Measurements from ENCODE around the gene CCDC149. TPM values are rescaled to one million over a fixed set of nuclear protein-coding genes. Genes with fewer than 3 reads are reported as not detected.

The CCDC149 gene
- total RNA-seq, 1 experiment from 2014 or later = 9.8 TPM

DNA sequence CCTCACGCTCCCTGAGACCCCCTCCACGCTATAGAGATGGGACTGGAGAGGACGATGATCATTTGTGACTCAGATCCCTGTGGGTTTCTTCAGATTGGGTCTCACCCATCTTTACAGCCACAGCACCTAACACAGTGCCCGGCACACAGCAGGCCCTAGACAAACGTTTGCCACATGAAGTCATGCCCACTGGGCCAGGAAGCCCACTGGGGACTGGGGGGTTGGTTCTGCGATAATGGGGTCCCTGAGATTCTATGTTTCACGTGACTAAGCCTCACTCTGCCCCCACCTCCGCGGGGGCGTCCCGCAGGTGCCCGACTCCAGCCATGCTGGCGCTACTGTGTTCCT lies 113.7 kb downstream of the CCDC149 start:
- Histone ChIP-seq H3K9me2 (ENCODE audit: insufficient read depth) (no peaks in the 10 kb centered on the region), H3K4me3 (no peak overlapping the region), H3K79me2 (ENCODE audit: low read depth) (no peaks in the 10 kb centered on the region), H3K4me2 (no peak overlapping the region), H2AFZ (no peak overlapping the region), H3K27me3 (ENCODE audit: insufficient read depth, low read depth) (no peaks in the 10 kb centered on the region), H3K4me1 (replicated peaks; ENCODE audit: insufficient read depth) (peaks cover 10% of the 10 kb centered on the region), H4K20me1 (ENCODE audit: insufficient read depth) (no peaks in the 10 kb centered on the region), H3K9me3 (ENCODE audit: insufficient read depth, low read depth) (no peaks in the 10 kb centered on the region), H3F3A (ENCODE audit: insufficient read depth, low read depth) (no peaks in the 10 kb centered on the region; the same call in 1 of the 2 replicates), H3K36me3 (ENCODE audit: low read depth) (no peaks in the 10 kb centered on the region), H3K27ac (no peak overlapping the region)
- no peak for DNase-seq
- intact Hi-C loops (cut with micrococcal nuclease; ENCODE audit: unreplicated experiment) = loop anchor here (5.0 to 10.0 kb wide), 3 partner anchors 116 to 324 kb away; partner anchors contain the start of genes CCDC149 and DHX15
- ChIA-PET POLR2A (ENCODE audit: unreplicated experiment) (no interaction called here), CTCF (no interaction called here)
- BruUV-seq (replicated peaks) = no TSS peak
- TF ChIP-seq EZH2 (IDR thresholded peaks at IDR 0.05; ENCODE audit: low read depth) = no peak

DNA sequence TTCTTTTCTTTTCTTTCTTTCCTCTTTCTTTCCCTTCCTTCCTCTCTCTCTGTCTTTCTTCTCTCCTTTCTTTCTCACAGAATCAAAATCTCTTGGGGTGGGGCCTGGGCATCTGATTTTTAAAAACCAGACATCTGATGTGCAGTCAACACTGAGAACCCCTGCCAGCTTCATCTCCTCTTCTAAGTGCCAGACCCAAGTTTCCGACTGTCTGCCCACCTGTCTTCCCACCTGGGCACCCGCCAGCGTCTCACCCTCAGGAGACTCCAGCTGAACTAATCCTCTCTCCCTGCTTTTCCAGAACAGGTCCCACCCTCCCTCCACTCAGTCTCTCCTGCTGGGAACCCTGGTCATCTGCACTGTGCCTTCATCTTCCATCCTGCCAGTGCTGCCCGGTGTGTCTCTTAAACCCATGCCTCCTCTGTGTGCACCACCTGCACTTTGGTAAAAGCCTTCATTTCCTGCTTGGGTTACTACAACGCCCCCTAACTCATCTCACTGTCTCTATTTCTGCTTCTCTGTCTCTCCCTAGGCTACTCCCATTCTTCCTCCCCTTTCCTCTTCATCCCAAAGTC lies 114.7 kb downstream of the CCDC149 start:
- no peak overlapping the region for H3K27ac ChIP-seq
- no peak overlapping the region for H3K4me2 ChIP-seq
- H3K79me2 ChIP-seq (ENCODE audit: low read depth) = no peaks in the 10 kb centered on the region
- BruUV-seq (replicated peaks) = no TSS peak
- no peaks in the 10 kb centered on the region for H3K36me3 ChIP-seq (ENCODE audit: low read depth)
- H3K9me3 ChIP-seq (ENCODE audit: insufficient read depth, low read depth) = no peaks in the 10 kb centered on the region
- no peak overlapping the region for H3K4me3 ChIP-seq
- no peak overlapping the region for H2AFZ ChIP-seq
- H3K9me2 ChIP-seq (ENCODE audit: insufficient read depth) = no peaks in the 10 kb centered on the region
- no peak for DNase-seq
- intact Hi-C loops (cut with micrococcal nuclease; ENCODE audit: unreplicated experiment) = loop anchor here (5.0 to 10.0 kb wide), 3 partner anchors 117 to 323 kb away; partner anchors contain the start of genes CCDC149 and DHX15
- ChIA-PET POLR2A (ENCODE audit: unreplicated experiment) (no interaction called here), CTCF (no interaction called here)
- no peak for TF ChIP-seq EZH2 (IDR thresholded peaks at IDR 0.05; ENCODE audit: low read depth)
- TF ChIP-seq, protein P1, sequence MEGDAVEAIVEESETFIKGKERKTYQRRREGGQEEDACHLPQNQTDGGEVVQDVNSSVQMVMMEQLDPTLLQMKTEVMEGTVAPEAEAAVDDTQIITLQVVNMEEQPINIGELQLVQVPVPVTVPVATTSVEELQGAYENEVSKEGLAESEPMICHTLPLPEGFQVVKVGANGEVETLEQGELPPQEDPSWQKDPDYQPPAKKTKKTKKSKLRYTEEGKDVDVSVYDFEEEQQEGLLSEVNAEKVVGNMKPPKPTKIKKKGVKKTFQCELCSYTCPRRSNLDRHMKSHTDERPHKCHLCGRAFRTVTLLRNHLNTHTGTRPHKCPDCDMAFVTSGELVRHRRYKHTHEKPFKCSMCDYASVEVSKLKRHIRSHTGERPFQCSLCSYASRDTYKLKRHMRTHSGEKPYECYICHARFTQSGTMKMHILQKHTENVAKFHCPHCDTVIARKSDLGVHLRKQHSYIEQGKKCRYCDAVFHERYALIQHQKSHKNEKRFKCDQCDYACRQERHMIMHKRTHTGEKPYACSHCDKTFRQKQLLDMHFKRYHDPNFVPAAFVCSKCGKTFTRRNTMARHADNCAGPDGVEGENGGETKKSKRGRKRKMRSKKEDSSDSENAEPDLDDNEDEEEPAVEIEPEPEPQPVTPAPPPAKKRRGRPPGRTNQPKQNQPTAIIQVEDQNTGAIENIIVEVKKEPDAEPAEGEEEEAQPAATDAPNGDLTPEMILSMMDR (conservative IDR thresholded peaks at IDR 0.05) = no peak
- no peaks in the 10 kb centered on the region for H4K20me1 ChIP-seq (ENCODE audit: insufficient read depth)
- no peaks in the 10 kb centered on the region for H3K27me3 ChIP-seq (ENCODE audit: insufficient read depth, low read depth)
- H3F3A ChIP-seq (ENCODE audit: insufficient read depth, low read depth) = no peaks in the 10 kb centered on the region; the same call in 1 of the 2 replicates
- H3K4me1 ChIP-seq (replicated peaks; ENCODE audit: insufficient read depth) = peaks cover 12% of the 10 kb centered on the region

DNA sequence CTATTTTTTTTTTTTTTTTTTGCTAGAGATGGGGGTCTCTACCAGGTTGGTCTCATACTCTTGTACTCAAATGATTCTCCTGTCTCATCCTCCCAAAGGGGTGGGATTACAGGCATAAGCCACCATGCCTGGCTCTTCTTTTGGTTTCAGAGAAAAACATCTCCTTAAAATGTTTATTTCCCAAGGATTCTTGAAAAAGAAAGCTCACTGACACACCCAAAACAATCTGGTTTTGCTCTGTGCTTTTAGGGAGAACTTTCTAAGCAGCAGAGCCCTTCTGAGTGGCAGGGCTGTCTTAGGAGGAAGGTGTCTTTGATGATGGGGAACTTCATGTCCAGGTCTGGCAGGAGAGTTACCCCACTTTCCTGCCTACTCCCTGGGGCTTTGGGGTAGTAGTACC lies 116.2 kb downstream of the CCDC149 start:
- no TSS peak for BruUV-seq (replicated peaks)
- no peaks in the 10 kb centered on the region for H3K36me3 ChIP-seq (ENCODE audit: low read depth)
- no peak overlapping the region for H2AFZ ChIP-seq
- CTCF ChIA-PET = interaction anchor here (0.6 kb wide), 1 partner anchor 195 kb away, joined by 6 read pairs; no protein-coding TSS in a partner anchor
- no peaks in the 10 kb centered on the region for H3K9me3 ChIP-seq (ENCODE audit: insufficient read depth, low read depth)
- no peaks in the 10 kb centered on the region for H4K20me1 ChIP-seq (ENCODE audit: insufficient read depth)
- TF ChIP-seq EZH2 (IDR thresholded peaks at IDR 0.05; ENCODE audit: low read depth) = no peak
- TF ChIP-seq, protein P1 (conservative IDR thresholded peaks at IDR 0.05) = no peak
- H3K9me2 ChIP-seq (ENCODE audit: insufficient read depth) = no peaks in the 10 kb centered on the region
- no peaks in the 10 kb centered on the region for H3K27me3 ChIP-seq (ENCODE audit: insufficient read depth, low read depth)
- no peak overlapping the region for H3K4me3 ChIP-seq
- no peak overlapping the region for H3K4me2 ChIP-seq
- intact Hi-C loops (cut with micrococcal nuclease; ENCODE audit: unreplicated experiment) = loop anchor here (5.0 to 10.0 kb wide), 3 partner anchors 118 to 322 kb away; partner anchors contain the start of genes CCDC149 and DHX15
- peaks cover 12% of the 10 kb centered on the region for H3K4me1 ChIP-seq (replicated peaks; ENCODE audit: insufficient read depth)
- POLR2A ChIA-PET (ENCODE audit: unreplicated experiment) = no interaction called here
- no peaks in the 10 kb centered on the region; the same call in 1 of the 2 replicates for H3F3A ChIP-seq (ENCODE audit: insufficient read depth, low read depth)
- no peak for DNase-seq
- H3K79me2 ChIP-seq (ENCODE audit: low read depth) = no peaks in the 10 kb centered on the region
- no peak overlapping the region for H3K27ac ChIP-seq

All from PC-9 (cell line).